HuH-7 (cell line): Measurements from ENCODE around the gene MN1.

Source experiments
- DNase-seq: peaks from one replicate; pipeline ENCODE4 v3.0.0; 2011; ENCODE audit warnings: low spot score

Gene MN1

GRCh38 chr22:27827604-27828587 is 26.3 kb upstream of the MN1 start:
- DNase-seq = no peak

- no peak for DNase-seq
These were observed 23.6 kb upstream of the MN1 start for GRCh38 chr22:27825174-27825573.

- DNase-seq = no peak
These were observed 21.7 kb upstream of the MN1 start for GRCh38 chr22:27823221-27823620.

- DNase-seq = no peak
These were observed 19.6 kb upstream of the MN1 start for GRCh38 chr22:27820896-27821866.

GRCh38 chr22:27816552-27816951 is 15.0 kb upstream of the MN1 start:
- no peak for DNase-seq

- no peak for DNase-seq
These were observed 14.4 kb upstream of the MN1 start for GRCh38 chr22:27815826-27816530.

- no peak for DNase-seq
These were observed 13.4 kb upstream of the MN1 start for GRCh38 chr22:27814993-27815392.

GRCh38 chr22:27811778-27812177 is 10.2 kb upstream of the MN1 start:
- no peak for DNase-seq

GRCh38 chr22:27810609-27811151 is 9.1 kb upstream of the MN1 start:
- DNase-seq = no peak

GRCh38 chr22:27809700-27810608 is 8.4 kb upstream of the MN1 start:
- DNase-seq = no peak

- no peak for DNase-seq
These were observed 7.7 kb upstream of the MN1 start for GRCh38 chr22:27809226-27809603.

- DNase-seq = no peak
These were observed 7.1 kb upstream of the MN1 start for GRCh38 chr22:27808451-27809225.

GRCh38 chr22:27805841-27806240 is 4.3 kb upstream of the MN1 start:
- no peak for DNase-seq

GRCh38 chr22:27804470-27805297 is 3.1 kb upstream of the MN1 start:
- peak; percentile 91 for DNase-seq

GRCh38 chr22:27803841-27804415 is 2.4 kb upstream of the MN1 start:
- peak; percentile 45 for DNase-seq

- no peak for DNase-seq
These were observed 954 bp upstream of the MN1 start for GRCh38 chr22:27802346-27803073.

GRCh38 chr22:27801202-27801615 is 347 bp downstream of the MN1 start:
- DNase-seq = peak; percentile 58
